ENCODE results near the gene FGF12.

Gene FGF12

DNA sequence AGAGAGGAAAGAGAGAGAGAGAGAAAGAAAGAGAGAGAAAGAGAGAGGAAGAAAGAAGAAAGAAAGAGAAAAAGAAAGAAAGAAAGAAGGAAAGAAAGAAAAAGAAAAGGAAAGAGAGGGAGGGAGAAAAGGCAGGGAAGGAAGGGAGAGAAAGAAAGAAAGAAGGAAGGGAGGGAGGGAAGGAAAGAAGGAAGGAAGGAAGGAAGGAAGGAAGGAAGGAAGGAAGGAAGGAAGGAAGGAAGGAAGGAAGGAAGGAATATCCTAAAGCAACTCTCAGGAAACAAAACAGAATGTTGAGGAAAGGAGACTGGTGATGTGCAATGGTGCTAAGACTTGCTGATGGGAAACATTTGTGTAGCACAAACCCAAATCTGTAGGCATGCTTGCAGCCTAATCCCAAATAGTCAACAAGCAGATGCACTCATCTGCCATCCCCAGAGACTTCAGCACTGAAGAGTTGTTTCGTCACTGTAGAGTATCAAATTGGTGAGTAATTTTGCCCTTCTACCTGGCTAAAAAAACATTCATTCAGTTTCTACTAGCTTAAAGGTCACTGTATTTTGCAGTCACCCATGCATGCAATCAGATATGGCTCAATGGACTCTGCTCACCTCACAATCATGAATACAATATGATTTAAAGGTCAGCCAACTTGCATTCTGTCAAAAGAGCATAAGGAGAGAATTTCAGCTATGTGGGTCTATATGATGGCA lies 480.3 kb downstream of the FGF12 start:
- DNase-seq, result no peak

GRCh38 chr3:192244591-192244990 lies 482.8 kb downstream of the FGF12 start:
- no peak for DNase-seq

GRCh38 chr3:192239956-192240355 lies 487.4 kb downstream of the FGF12 start:
- no peak for DNase-seq

GRCh38 chr3:192237992-192238608 lies 489.2 kb downstream of the FGF12 start:
- no peak for DNase-seq

GRCh38 chr3:192229866-192230265 lies 497.5 kb downstream of the FGF12 start:
- DNase-seq, result no peak

- no peak for DNase-seq
Measured at GRCh38 chr3:192224634-192225155, 502.6 kb downstream of the FGF12 start.

- no peak for DNase-seq
Measured at GRCh38 chr3:192223815-192224214, 503.5 kb downstream of the FGF12 start.

DNA sequence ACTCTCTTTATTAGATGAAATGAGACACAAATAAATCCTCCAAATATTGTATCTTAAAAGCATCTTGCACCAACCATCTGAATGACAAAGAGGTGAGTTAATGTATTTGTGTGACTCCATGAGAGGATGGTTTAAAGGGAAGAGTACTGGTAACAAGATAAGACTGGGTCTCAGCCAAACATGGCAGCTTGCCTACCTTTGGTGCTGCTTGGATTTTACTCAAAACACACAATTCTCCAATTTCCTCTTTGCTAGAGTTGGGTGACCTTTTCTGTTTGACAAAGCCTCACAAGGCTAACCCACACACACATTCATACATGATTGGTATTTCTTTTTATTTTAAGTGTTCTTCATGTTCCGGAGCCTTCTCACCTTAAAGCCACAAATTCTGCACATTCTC lies 506.4 kb downstream of the FGF12 start:
- DNase-seq, result no peak

DNA sequence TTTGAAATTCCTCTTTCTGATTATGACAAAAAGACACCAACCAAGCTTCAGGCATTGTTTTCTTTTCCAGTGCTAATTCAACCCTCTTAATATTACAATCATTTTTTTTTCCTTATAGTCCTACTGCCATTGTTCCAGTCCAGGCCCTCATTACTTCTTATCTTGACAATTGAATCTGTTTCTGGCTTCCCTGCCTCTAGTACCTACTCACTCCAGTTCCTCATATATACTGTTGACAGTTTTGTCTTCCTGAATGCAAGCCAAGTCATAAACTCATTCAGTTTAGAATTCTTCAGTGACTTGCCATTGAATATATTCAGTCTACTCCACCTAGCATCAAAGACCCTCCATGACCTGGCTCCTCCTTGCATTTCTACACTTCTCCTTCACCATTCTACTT lies 507.4 kb downstream of the FGF12 start:
- no peak for DNase-seq

DNA sequence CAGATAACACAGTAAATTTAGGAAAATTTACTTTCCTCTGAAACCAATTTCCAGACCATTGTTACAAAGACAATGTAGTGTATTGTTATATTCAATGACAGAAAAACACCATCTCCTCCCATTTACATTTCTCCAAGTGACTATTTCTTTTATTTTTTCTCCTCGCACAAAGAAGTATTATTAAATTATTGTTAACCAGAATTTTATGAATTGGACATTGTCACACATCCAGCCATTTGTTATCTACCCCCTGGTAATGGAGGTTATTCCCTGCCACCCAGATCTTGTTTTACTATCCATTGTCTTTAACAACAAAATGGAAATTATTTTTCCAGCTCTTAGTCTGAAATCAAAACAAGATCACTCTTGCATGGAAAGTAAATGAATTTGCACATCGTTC lies 511.3 kb downstream of the FGF12 start:
- DNase-seq, result no peak

DNA sequence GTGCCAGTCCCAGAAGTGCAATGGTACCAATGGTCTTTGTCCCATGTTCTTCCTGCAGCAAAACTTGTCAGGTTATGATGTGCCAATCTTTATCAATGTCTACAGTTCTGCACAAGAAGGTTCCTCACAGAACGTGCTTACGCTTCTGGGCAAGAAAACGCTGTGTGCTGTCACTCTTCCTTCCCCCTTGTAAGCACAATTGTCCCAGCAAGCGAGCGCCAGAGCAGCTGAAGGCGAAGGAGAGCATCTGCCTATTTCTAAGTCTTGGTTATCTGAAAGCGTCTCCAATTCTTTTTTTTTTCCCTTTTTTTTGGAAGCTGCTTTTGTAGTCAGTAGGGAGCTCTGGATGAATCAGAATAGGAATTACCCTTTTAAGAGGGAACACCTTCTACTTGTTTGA lies 514.4 kb downstream of the FGF12 start:
- DNase-seq, result no peak

GRCh38 chr3:192212335-192212734 lies 515.0 kb downstream of the FGF12 start:
- no peak for DNase-seq

DNA sequence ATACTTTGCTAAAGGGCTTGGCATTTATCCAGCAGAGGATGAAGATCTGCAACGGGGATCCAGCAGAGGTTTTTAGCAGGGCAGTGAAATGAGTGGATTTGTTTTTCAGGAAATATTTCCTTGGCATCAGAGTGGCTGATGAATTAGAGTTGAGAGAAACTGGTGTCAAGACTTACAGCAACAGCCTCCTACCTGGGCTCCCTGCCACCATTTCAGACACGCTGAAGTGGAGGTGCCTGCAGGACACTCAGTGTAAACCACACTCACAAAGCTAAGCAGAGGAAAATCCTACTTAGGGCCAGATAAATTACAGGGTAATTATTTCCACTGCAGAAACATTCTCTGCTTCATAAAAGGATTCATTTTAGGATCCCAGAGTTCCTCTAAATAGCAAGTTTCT lies 519.7 kb downstream of the FGF12 start:
- no peak for DNase-seq

GRCh38 chr3:192207239-192207638 lies 520.1 kb downstream of the FGF12 start:
- no peak for DNase-seq

- DNase-seq, result no peak
Measured at GRCh38 chr3:192194085-192194484, 533.3 kb downstream of the FGF12 start.

DNA sequence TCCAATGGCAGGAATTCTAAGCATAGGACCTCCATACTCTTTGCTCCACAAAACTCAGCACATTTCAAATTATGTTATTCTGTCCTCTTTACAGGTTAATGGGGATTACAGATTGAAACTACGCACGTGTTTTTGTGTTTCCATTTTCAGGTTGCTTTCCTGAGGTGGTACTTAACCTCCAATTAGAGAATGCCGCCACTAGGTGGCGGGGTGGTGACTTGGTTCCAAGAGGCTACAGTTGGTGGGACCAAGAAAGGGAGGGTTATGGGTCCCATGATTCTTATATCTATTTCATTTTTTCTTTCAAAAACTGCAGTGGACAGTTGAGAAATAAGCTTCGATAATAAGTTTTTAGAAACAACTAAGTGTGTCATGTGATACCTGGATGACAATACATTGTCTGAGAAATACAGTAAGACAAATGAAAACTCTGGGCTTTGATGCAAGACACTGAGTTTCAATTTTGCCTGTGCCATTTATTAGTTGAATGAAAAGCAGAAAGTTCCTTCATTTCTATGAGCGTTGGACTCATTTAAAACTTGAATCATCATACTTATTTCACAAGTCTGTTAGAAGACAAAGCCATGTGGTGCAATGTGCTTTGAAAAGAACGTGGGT lies 539.0 kb downstream of the FGF12 start:
- peak; percentile 51 for DNase-seq

GRCh38 chr3:192187485-192188051 lies 539.8 kb downstream of the FGF12 start:
- no peak for DNase-seq

DNA sequence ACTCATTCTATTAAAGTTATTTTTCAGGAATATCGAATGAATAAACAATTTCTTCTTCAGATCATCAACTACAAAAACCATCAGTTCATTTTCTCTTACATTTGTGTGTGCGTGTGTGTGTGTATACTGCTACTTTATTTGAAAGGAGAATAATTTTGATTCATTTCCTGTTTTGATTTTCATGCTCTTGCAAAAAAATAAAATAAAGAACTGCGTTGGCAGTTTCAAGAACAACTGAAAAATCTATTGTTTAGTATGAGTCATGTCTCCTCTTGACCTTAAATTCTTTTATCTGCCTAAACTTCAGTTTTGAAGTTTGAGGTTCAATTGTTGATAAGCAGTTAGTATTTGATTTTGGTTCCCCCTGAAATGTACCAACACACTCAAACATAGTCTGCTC lies 540.8 kb downstream of the FGF12 start:
- no peak for DNase-seq

GRCh38 chr3:192186045-192186444 lies 541.3 kb downstream of the FGF12 start:
- no peak for DNase-seq

- no peak for DNase-seq
Measured at GRCh38 chr3:192183109-192183508, 544.2 kb downstream of the FGF12 start.

DNA sequence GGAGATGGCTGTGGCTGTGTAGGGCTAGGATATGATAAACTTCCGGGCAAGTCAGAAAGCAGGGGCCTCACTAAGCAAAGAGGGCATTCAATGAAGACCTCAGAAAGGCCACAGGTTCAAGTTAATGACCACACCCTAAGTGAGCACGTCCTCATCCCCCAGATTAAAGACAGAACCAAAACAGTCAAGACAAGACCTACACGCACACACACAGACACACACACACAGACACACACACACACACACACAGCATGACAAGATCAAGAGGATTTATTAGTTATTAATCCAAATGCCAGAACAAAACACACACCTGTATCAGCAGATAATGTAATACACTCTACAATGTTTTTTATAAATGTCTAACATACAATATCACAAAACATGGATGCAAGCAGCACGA lies 546.2 kb downstream of the FGF12 start:
- no peak for DNase-seq

GRCh38 chr3:192177383-192177782 lies 550.0 kb downstream of the FGF12 start:
- no peak for DNase-seq

DNA sequence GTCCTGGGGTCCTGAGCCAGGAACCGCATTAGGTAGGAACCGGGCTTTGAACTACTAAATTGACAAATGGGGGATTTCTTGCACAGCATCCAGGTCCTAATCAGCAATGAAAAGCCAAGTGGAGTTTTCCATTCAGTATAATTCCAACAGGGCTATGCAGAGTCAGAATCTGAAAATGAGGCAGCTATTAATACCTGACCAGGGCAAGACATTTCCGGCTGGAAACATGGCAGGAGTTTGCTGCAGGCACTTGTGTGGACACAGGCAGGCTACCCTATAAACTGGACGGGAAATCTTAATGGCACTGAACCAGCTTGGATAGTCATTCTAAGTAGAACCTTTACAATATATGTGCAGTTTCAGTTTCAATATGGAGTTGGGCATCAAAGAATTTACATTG lies 553.1 kb downstream of the FGF12 start:
- no peak for DNase-seq

- DNase-seq, result peak; percentile 3
Measured at GRCh38 chr3:192171213-192171612, 556.1 kb downstream of the FGF12 start.

Measured in activated CD4-positive, alpha-beta T cell treated with anti-CD3 and anti-CD28 coated beads, Interleukin-2, amount 50 U/mL, for 16 hours (primary cell).